GM23338 (cell line): ENCODE results near the gene SLC28A1. TPM values are rescaled to one million over a fixed set of nuclear protein-coding genes. Genes with fewer than 3 reads are reported as not detected.

Source experiments
- ATAC-seq: fragments of 200-7000 bp; cut with Tn5 transposase; 3 replicates; pipeline ENCODE4 v1.9.1; 2020
- DNase-seq: peaks from one replicate; pipeline ENCODE4 v3.0.0-alpha.2; 2015; ENCODE audit warnings: low spot score
- H2AFZ ChIP-seq: fragments of 200-600 bp; sonication (generic); 2 replicates; pipeline ENCODE4 v1.8.0; 2016; ENCODE audit warnings: antibody characterized with exemption, mild to moderate bottlenecking, moderate library complexity
- H3F3A ChIP-seq: fragments of 200-600 bp; sonication (generic); replicated peaks from 2 replicates; pipeline ENCODE4 v1.8.0; 2017; ENCODE audit warnings: antibody characterized with exemption, mixed run types, low read depth
- H3K27ac ChIP-seq: fragments of 200-600 bp; sonication (generic); 2 replicates; pipeline ENCODE4 v1.6.1; 2016; ENCODE audit warnings: low read depth
- H3K27me3 ChIP-seq: fragments of 200-600 bp; sonication (generic); 2 replicates; pipeline ENCODE4 v1.8.0; 2016; ENCODE audit warnings: mild to moderate bottlenecking, mixed run types, moderate library complexity; ENCODE audit not compliant: insufficient read depth
- H3K36me3 ChIP-seq: fragments of 200-600 bp; sonication (generic); 2 replicates; pipeline ENCODE4 v1.8.0; 2016; ENCODE audit warnings: mild to moderate bottlenecking; ENCODE audit not compliant: insufficient read depth
- H3K4me1 ChIP-seq: fragments of 200-600 bp; sonication (generic); 2 replicates; pipeline ENCODE4 v1.8.0; 2016; ENCODE audit warnings: mild to moderate bottlenecking, moderate library complexity; ENCODE audit not compliant: insufficient read depth
- H3K4me2 ChIP-seq: fragments of 200-600 bp; sonication (generic); 2 replicates; pipeline ENCODE4 v1.7.1; 2017; ENCODE audit warnings: mixed run types
- H3K4me3 ChIP-seq: fragments of 200-600 bp; sonication (generic); 2 replicates; pipeline ENCODE4 v1.6.1; 2016; ENCODE audit warnings: mixed run types
- H3K79me2 ChIP-seq: fragments of 200-600 bp; sonication (generic); replicated peaks from 2 replicates; pipeline ENCODE4 v1.8.0; 2017; ENCODE audit warnings: mild to moderate bottlenecking; ENCODE audit not compliant: insufficient read depth
- H3K9me2 ChIP-seq: fragments of 200-600 bp; sonication (generic); 2 replicates; pipeline ENCODE4 v1.8.0; 2017; ENCODE audit not compliant: insufficient read depth
- H4K20me1 ChIP-seq: fragments of 200-600 bp; sonication (generic); replicated peaks from 2 replicates; pipeline ENCODE4 v1.8.0; 2017; ENCODE audit warnings: mild to moderate bottlenecking; ENCODE audit not compliant: insufficient read depth
- H3K27ac Mint-ChIP-seq: 2 replicates; pipeline ENCODE4 v1.8.0; 2020; ENCODE audit warnings: inconsistent platforms, mild to moderate bottlenecking, moderate library complexity, mixed read lengths
- H3K27me3 Mint-ChIP-seq: 3 replicates; pipeline ENCODE4 v1.8.0; 2022; ENCODE audit warnings: low read depth, mild to moderate bottlenecking, moderate library complexity, mixed read lengths, inconsistent platforms; ENCODE audit not compliant: insufficient read depth, poor library complexity
- H3K36me3 Mint-ChIP-seq: 3 replicates; pipeline ENCODE4 v1.8.0; 2021; ENCODE audit warnings: low read depth, mild to moderate bottlenecking, inconsistent platforms, moderate library complexity, mixed read lengths
- H3K4me1 Mint-ChIP-seq: 3 replicates; pipeline ENCODE4 v1.8.0; 2020; ENCODE audit warnings: mild to moderate bottlenecking, inconsistent platforms, mixed read lengths
- H3K4me3 Mint-ChIP-seq: 3 replicates; pipeline ENCODE4 v1.8.0; 2021; ENCODE audit warnings: moderate library complexity, mild to moderate bottlenecking, inconsistent platforms, mixed read lengths
- H3K9me3 Mint-ChIP-seq: 3 replicates; pipeline ENCODE4 v1.8.0; 2020; ENCODE audit warnings: moderate library complexity, mild to moderate bottlenecking, inconsistent platforms, mixed read lengths
- CREB1 ChIP-seq: fragments of 250-450 bp; sonication (Bioruptor Pico); IDR thresholded peaks from 2 replicates; pipeline ENCODE4 v1.5.0; 2020; ENCODE audit warnings: low read depth, mild to moderate bottlenecking, moderate library complexity
- CTCF ChIP-seq, 2 experiments: fragments of 200-600 bp in 1 of 2; sonication (generic) in 1 of 2; conservative IDR thresholded peaks; 2 replicates each; pipeline versions ENCODE4 v1.5.1 to v1.6.1; 2016 to 2017; ENCODE audit warnings: antibody characterized with exemption in 2 of 2, low read depth in 2 of 2, mild to moderate bottlenecking in 2 of 2, moderate library complexity in 1 of 2
- ETS1 ChIP-seq: IDR thresholded peaks from 2 replicates; pipeline ENCODE4 v1.6.1; 2016; ENCODE audit warnings: antibody characterized with exemption
- EZH2 ChIP-seq: fragments of 200-600 bp; sonication (generic); IDR thresholded peaks from one replicate; pipeline ENCODE4 v1.8.0; 2017; ENCODE audit warnings: antibody characterized with exemption, mild to moderate bottlenecking, low read depth; ENCODE audit not compliant: unreplicated experiment
- EZH2phosphoT487 ChIP-seq: fragments of 200-600 bp; sonication (generic); IDR thresholded peaks from one replicate; pipeline ENCODE4 v1.8.1; 2018; ENCODE audit warnings: antibody characterized with exemption; ENCODE audit not compliant: unreplicated experiment
- JUNB ChIP-seq: IDR thresholded peaks from one replicate; pipeline ENCODE4 v1.6.1; 2016; ENCODE audit warnings: antibody characterized with exemption; ENCODE audit not compliant: unreplicated experiment
- NANOG ChIP-seq: IDR thresholded peaks from 2 replicates; pipeline ENCODE4 v1.6.1; 2016; ENCODE audit warnings: antibody characterized with exemption, borderline replicate concordance
- POLR2AphosphoS5 ChIP-seq: IDR thresholded peaks from 2 replicates; pipeline ENCODE4 v1.6.1; 2016; ENCODE audit warnings: antibody characterized with exemption, low read depth
- REST ChIP-seq: IDR thresholded peaks from one replicate; pipeline ENCODE4 v1.6.1; 2018; ENCODE audit warnings: antibody characterized with exemption; ENCODE audit not compliant: unreplicated experiment
- STAT1 ChIP-seq: IDR thresholded peaks from one replicate; pipeline ENCODE4 v1.6.1; 2016; ENCODE audit warnings: antibody characterized with exemption; ENCODE audit not compliant: unreplicated experiment
- ZNF114 ChIP-seq: fragments of 250-450 bp; sonication (Bioruptor Pico); IDR thresholded peaks from 2 replicates; pipeline ENCODE4 v1.5.0; 2020; ENCODE audit warnings: mild to moderate bottlenecking, moderate library complexity
- ZNF331 ChIP-seq: fragments of 250-450 bp; sonication (Bioruptor Pico); IDR thresholded peaks from 2 replicates; pipeline ENCODE4 v1.5.0; 2020; ENCODE audit warnings: low read depth, mild to moderate bottlenecking, moderate library complexity
- ZNF462 ChIP-seq: fragments of 250-450 bp; sonication (Bioruptor Pico); IDR thresholded peaks from 2 replicates; pipeline ENCODE4 v1.5.0; 2020; ENCODE audit warnings: mild to moderate bottlenecking, moderate library complexity
- polyA plus RNA-seq: library from polyadenylated mRNA; unstranded; fragments of >200 nt; fragmentation: Nextera tagmentation; extraction: Ambion mirVana; gene quantifications from 2 replicates; pipeline ENCODE4 v1.2.1, GENCODE V29; 2016
- total RNA-seq: library from RNA; depleted of rRNA; stranded (reverse); fragments of >200 nt; shearing (Covaris generic); gene quantifications from 2 replicates; pipeline ENCODE4 v1.2.3, GENCODE V29; 2014

Gene SLC28A1
- total and polyA plus RNA-seq, 2 experiments from 2014 or later = not detected

- peaks cover 15% of the 10 kb centered on the region for H3K9me3 Mint-ChIP-seq
- TF ChIP-seq CTCF (conservative IDR thresholded peaks at IDR 0.05; ENCODE audit: low read depth in 2 of 2) (no peak), REST (no peak), JUNB (no peak), POLR2AphosphoS5 (no peak), ZNF462 (no peak), NANOG (no peak), EZH2phosphoT487 (no peak), ETS1 (no peak), ZNF331 (CRISPR knock-in tag) (no peak), STAT1 (no peak), EZH2 (no peak), CREB1 (no peak), ZNF114 (CRISPR knock-in tag) (no peak)
- peaks cover 3% of the 10 kb centered on the region; the same call in 1 of the 2 replicates for H4K20me1 ChIP-seq
- H3K4me1 Mint-ChIP-seq = no peaks in the 10 kb centered on the region
- no peak overlapping the region for H3K27ac Mint-ChIP-seq
- H3K9me2 ChIP-seq = 0 out of 2 replicates have a peak, but pooled peaks cover 4% of the 10 kb centered on the region
- peaks cover 5% of the 10 kb centered on the region; the same call in 1 of the 2 replicates for H3K36me3 ChIP-seq
- no peak overlapping the region for H3K27ac ChIP-seq
- H3F3A ChIP-seq = no peaks in the 10 kb centered on the region
- ATAC-seq = no peak
- H3K4me3 ChIP-seq = no peak overlapping the region
- peaks cover 9% of the 10 kb centered on the region for H3K27me3 Mint-ChIP-seq
- no peaks in the 10 kb centered on the region for H3K27me3 ChIP-seq
- H3K4me3 Mint-ChIP-seq = no peak overlapping the region
- no peaks in the 10 kb centered on the region for H3K4me1 ChIP-seq
- no peak overlapping the region for H2AFZ ChIP-seq
- no peaks in the 10 kb centered on the region for H3K79me2 ChIP-seq
- H3K36me3 Mint-ChIP-seq = peaks cover 19% of the 10 kb centered on the region
- H3K4me2 ChIP-seq = no peak overlapping the region
- no peak for DNase-seq
Measured at GRCh38 chr15:84847382-84847781, 37.1 kb upstream of the SLC28A1 start.
